Measurements from ENCODE around the gene FFAR3. TPM values are rescaled to one million over a fixed set of nuclear protein-coding genes. Genes with fewer than 3 reads are reported as not detected.

FFAR3 gene
- total and polyA plus RNA-seq, 2 experiments from 2014 or later = 0.21 TPM; not detected in 1

- no peak for DNase-seq (ENCODE audit: low read depth in 1 of 2, low spot score in 1 of 2)
- Histone ChIP-seq H3K4me1 (ENCODE audit: low read depth) (no peaks in the 10 kb centered on the region), H3K27ac (peak overlapping the region; percentile 53), H3K9me3 (ENCODE audit: low read depth) (no peaks in the 10 kb centered on the region), H3K4me3 (no peak overlapping the region), H3K36me3 (no peaks in the 10 kb centered on the region), H3K27me3 (no peaks in the 10 kb centered on the region)
- TF ChIP-seq CTCF (IDR thresholded peaks at IDR 0.05; ENCODE audit: low read depth, low read length) = no peak
These were observed 41.7 kb upstream of the FFAR3 start for GRCh38 chr19:35316560-35316959.

- no peaks in the 10 kb centered on the region for H3K27me3 ChIP-seq
- H3K4me1 ChIP-seq (ENCODE audit: low read depth) = no peaks in the 10 kb centered on the region
- H3K9me3 ChIP-seq (ENCODE audit: low read depth) = no peaks in the 10 kb centered on the region
- TF ChIP-seq CTCF (IDR thresholded peaks at IDR 0.05; ENCODE audit: low read depth, low read length) = no peak
- H3K36me3 ChIP-seq = no peaks in the 10 kb centered on the region
- no peak overlapping the region for H3K4me3 ChIP-seq
- H3K27ac ChIP-seq = no peak overlapping the region
- no peak for DNase-seq (ENCODE audit: low read depth in 1 of 2, low spot score in 1 of 2)
These were observed 40.7 kb upstream of the FFAR3 start for GRCh38 chr19:35317464-35318043.

GRCh38 chr19:35318679-35319448 lies 39.4 kb upstream of the FFAR3 start:
- no peak overlapping the region for H3K4me3 ChIP-seq
- H3K27ac ChIP-seq = no peak overlapping the region
- no peaks in the 10 kb centered on the region for H3K27me3 ChIP-seq
- H3K36me3 ChIP-seq = no peaks in the 10 kb centered on the region
- peak in 1 of 2 donors; percentile 58 for DNase-seq (ENCODE audit: low read depth in 1 of 2, low spot score in 1 of 2)
- H3K9me3 ChIP-seq (ENCODE audit: low read depth) = no peaks in the 10 kb centered on the region
- no peaks in the 10 kb centered on the region for H3K4me1 ChIP-seq (ENCODE audit: low read depth)
- TF ChIP-seq CTCF (IDR thresholded peaks at IDR 0.05; ENCODE audit: low read depth, low read length) = no peak

GRCh38 chr19:35320065-35320713 lies 38.1 kb upstream of the FFAR3 start:
- H3K27me3 ChIP-seq = no peaks in the 10 kb centered on the region
- no peak for DNase-seq (ENCODE audit: low read depth in 1 of 2, low spot score in 1 of 2)
- no peaks in the 10 kb centered on the region for H3K4me1 ChIP-seq (ENCODE audit: low read depth)
- H3K9me3 ChIP-seq (ENCODE audit: low read depth) = no peaks in the 10 kb centered on the region
- no peak overlapping the region for H3K4me3 ChIP-seq
- no peak for TF ChIP-seq CTCF (IDR thresholded peaks at IDR 0.05; ENCODE audit: low read depth, low read length)
- H3K27ac ChIP-seq = no peak overlapping the region
- H3K36me3 ChIP-seq = no peaks in the 10 kb centered on the region

GRCh38 chr19:35321291-35321690 lies 37.0 kb upstream of the FFAR3 start:
- DNase-seq (ENCODE audit: low read depth in 1 of 2, low spot score in 1 of 2) = no peak
- no peak overlapping the region for H3K27ac ChIP-seq
- H3K27me3 ChIP-seq = no peaks in the 10 kb centered on the region
- H3K9me3 ChIP-seq (ENCODE audit: low read depth) = no peaks in the 10 kb centered on the region
- H3K36me3 ChIP-seq = no peaks in the 10 kb centered on the region
- no peak overlapping the region for H3K4me3 ChIP-seq
- no peaks in the 10 kb centered on the region for H3K4me1 ChIP-seq (ENCODE audit: low read depth)
- TF ChIP-seq CTCF (IDR thresholded peaks at IDR 0.05; ENCODE audit: low read depth, low read length) = no peak
